Karpas-422 (cell line): Measurements from ENCODE around the gene SLA2. TPM values are rescaled to one million over a fixed set of nuclear protein-coding genes. Genes with fewer than 3 reads are reported as not detected.
"Not testable (repeated sequence)": the region's sequence is repeated elsewhere in the genome, so short reads cannot be mapped to it uniquely, and the experiment has no call there.

Experiments used
- DNase-seq: peaks from one replicate; pipeline ENCODE4 v3.0.0-alpha.2; 2015
- H2AFZ ChIP-seq: fragments of 200-600 bp; sonication (generic); 2 replicates; pipeline ENCODE4 v1.6.1; 2014; ENCODE audit warnings: antibody characterized with exemption, low read length, mixed read lengths
- H3K27ac ChIP-seq: fragments of 200-600 bp; sonication (generic); 2 replicates; pipeline ENCODE4 v1.5.1; 2014; ENCODE audit warnings: mild to moderate bottlenecking, low read length, moderate library complexity
- H3K27me3 ChIP-seq: fragments of 200-600 bp; sonication (generic); 2 replicates; pipeline ENCODE4 v1.6.1; 2014; ENCODE audit warnings: low read length, mixed read lengths
- H3K36me3 ChIP-seq: fragments of 200-600 bp; sonication (generic); 2 replicates; pipeline ENCODE4 v1.6.1; 2014; ENCODE audit warnings: low read length, mixed read lengths; ENCODE audit not compliant: insufficient read depth
- H3K4me1 ChIP-seq: fragments of 200-600 bp; sonication (generic); 2 replicates; pipeline ENCODE4 v1.6.1; 2014; ENCODE audit warnings: mild to moderate bottlenecking, low read length, mixed read lengths
- H3K4me2 ChIP-seq: fragments of 200-600 bp; sonication (generic); 2 replicates; pipeline ENCODE4 v1.6.1; 2014; ENCODE audit warnings: low read length, low read depth, mild to moderate bottlenecking; ENCODE audit not compliant: poor library complexity, severe bottlenecking
- H3K4me3 ChIP-seq: fragments of 200-600 bp; sonication (generic); 2 replicates; pipeline ENCODE4 v1.5.1; 2014; ENCODE audit warnings: mild to moderate bottlenecking, antibody characterized with exemption, low read length, mixed read lengths
- H3K79me2 ChIP-seq: fragments of 200-600 bp; sonication (generic); 2 replicates; pipeline ENCODE4 v1.6.1; 2014; ENCODE audit warnings: mild to moderate bottlenecking, low read length, mixed read lengths
- H3K9ac ChIP-seq: fragments of 200-600 bp; sonication (generic); 2 replicates; pipeline ENCODE4 v1.6.0; 2014; ENCODE audit warnings: low read length
- H3K9me2 ChIP-seq: fragments of 200-600 bp; sonication (generic), shearing (Covaris generic); replicated peaks from 2 replicates; pipeline ENCODE4 v1.6.0; 2014; ENCODE audit warnings: mild to moderate bottlenecking, low read length, moderate library complexity; ENCODE audit not compliant: insufficient read depth
- H3K9me3 ChIP-seq: fragments of 300-700, 200-600 bp; sonication (generic); 2 replicates; pipeline ENCODE4 v1.6.1; 2014; ENCODE audit warnings: low read length, mixed read lengths
- H4K20me1 ChIP-seq: fragments of 200-600 bp; sonication (generic); 2 replicates; pipeline ENCODE4 v1.6.1; 2014; ENCODE audit warnings: mild to moderate bottlenecking, antibody characterized with exemption, low read length, low read depth; ENCODE audit not compliant: insufficient read depth
- total RNA-seq: library from RNA; depleted of rRNA; stranded (reverse); fragments of >200 nt; shearing (Covaris generic); gene quantifications from 2 replicates; pipeline ENCODE4 v1.2.3, GENCODE V29; 2014; ENCODE audit warnings: low replicate concordance

The SLA2 gene
- total RNA-seq, 1 experiment from 2014 or later: 0.19 TPM

DNA sequence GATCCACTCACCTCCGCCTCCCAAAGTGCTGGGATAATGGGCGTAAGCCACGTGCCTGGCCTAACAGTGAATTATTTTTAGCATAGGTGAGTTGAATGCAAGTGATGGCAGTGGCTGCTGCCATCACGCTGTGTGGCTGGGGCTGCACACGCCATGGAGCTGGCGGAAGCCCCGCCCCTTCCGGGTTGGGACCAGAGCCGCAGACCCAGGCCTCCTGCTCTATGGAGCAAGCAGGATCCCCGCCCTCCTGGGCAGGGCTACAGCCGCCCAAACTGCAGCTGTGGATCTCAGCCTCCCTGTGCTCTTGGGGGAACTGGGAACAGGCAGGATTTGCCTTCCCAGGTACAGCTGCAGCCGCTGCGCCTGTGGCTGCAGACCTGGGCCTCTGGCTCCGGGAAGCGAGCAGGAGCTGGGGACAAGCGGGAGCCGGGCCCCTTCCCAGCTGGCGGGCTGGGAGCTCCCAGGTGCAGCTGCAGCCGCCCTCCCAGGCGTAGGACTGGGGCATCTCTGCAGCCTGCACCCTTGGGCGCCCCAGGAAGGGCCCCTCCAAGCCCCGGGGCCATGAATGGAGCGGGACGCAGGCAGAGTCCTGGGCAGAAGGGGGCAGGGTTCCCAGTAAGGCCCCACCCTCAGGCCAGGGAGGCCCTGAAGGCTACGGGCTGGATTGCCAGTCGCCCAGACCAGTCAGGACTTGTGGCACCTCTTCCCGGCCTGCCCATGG, 30.9 kb upstream of the SLA2 start:
- H3K4me3 ChIP-seq: no peak overlapping the region
- no peak overlapping the region for H3K9ac ChIP-seq
- no peaks in the 10 kb centered on the region for H4K20me1 ChIP-seq
- peaks cover 12% of the 10 kb centered on the region; the same call in 1 of the 2 replicates for H3K36me3 ChIP-seq
- no peaks in the 10 kb centered on the region for H3K9me3 ChIP-seq
- no peaks in the 10 kb centered on the region for H3K27me3 ChIP-seq
- no peak for DNase-seq
- H3K4me2 ChIP-seq: no peak overlapping the region
- H3K4me1 ChIP-seq: peaks cover 18% of the 10 kb centered on the region
- H3K79me2 ChIP-seq: no peaks in the 10 kb centered on the region
- H2AFZ ChIP-seq: no peak overlapping the region
- no peaks in the 10 kb centered on the region for H3K9me2 ChIP-seq
- H3K27ac ChIP-seq: no peak overlapping the region

- H4K20me1 ChIP-seq: not testable (repeated sequence)
Measured at GRCh38 chr20:36675545-36675944, 29.5 kb upstream of the SLA2 start.

DNA sequence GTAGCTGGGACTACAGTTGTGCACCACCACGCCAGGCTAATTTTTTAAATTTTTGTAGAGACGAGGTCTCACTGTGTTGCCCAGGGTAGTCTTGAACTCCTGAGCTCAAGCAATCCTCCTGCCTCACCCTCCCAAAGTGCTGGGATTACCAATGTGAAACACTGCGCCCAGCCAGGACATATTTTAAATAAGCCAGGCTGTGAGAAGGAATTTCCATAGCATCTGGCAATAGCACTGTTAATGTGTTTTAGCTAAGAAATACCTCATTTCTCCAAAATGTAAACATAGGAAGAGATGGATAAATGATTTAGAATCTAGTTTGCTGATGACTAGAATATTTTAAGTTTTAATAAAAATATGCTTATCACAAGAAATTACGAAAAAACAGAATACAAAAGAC, 27.0 kb upstream of the SLA2 start:
- Histone ChIP-seq H2AFZ (no peak overlapping the region), H3K9me2 (no peaks in the 10 kb centered on the region), H3K9me3 (no peaks in the 10 kb centered on the region), H3K4me3 (no peak overlapping the region), H3K27me3 (no peaks in the 10 kb centered on the region), H3K4me1 (peaks cover 3% of the 10 kb centered on the region), H3K27ac (no peak overlapping the region), H3K4me2 (no peak overlapping the region), H3K79me2 (no peaks in the 10 kb centered on the region), H4K20me1 (no peaks in the 10 kb centered on the region), H3K9ac (no peak overlapping the region), H3K36me3 (peaks cover 3% of the 10 kb centered on the region; the same call in 1 of the 2 replicates)
- no peak for DNase-seq

More at GRCh38 chr20:36675545-36675944, 29.5 kb upstream of the SLA2 start:
- not testable (repeated sequence) for H2AFZ ChIP-seq, H3K4me3 ChIP-seq, H3K36me3 ChIP-seq, H3K9me3 ChIP-seq, DNase-seq, H3K9me2 ChIP-seq, H3K27me3 ChIP-seq, H3K27ac ChIP-seq, H3K4me2 ChIP-seq, H3K79me2 ChIP-seq, H3K9ac ChIP-seq
- H3K4me1 ChIP-seq: peaks cover 12% of the 10 kb centered on the region

DNA sequence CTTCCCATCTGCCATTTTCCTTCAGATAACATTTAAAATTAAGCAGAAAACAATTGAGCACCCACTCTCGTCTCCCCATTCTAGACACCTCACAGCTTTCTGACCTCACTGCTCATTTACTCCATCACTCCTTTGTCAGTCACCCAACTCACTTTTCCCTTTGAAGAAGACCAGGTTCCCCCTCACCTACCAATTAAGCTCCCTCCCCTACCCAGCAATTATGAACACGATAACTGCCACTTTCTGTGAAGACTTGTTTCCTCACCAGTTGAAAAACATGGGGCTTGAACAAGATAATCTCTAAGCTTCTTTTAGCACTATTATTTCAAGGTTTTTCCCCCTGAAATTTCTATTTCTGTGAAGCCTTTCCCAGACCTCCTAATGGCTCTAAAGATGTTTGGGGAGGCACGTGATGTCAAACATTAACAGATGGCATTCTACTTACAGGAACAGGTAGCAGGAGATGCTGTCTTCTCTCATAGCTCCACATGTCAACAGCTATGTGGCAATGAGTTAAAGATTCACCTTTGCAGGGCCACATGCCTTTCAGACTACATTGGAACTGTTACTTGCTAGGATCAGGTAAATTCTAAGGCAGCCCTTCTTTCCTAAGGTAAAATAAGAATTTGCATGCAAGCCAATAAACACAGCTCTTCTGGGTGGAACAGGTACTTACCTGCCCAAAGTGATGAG, 24.8 kb upstream of the SLA2 start:
- Histone ChIP-seq H3K9ac (no peak overlapping the region), H3K79me2 (no peaks in the 10 kb centered on the region), H2AFZ (no peak overlapping the region), H3K27ac (no peak overlapping the region), H3K4me3 (no peak overlapping the region), H4K20me1 (no peaks in the 10 kb centered on the region), H3K36me3 (peaks cover 3% of the 10 kb centered on the region; the same call in 1 of the 2 replicates), H3K9me3 (no peaks in the 10 kb centered on the region), H3K4me2 (no peak overlapping the region), H3K27me3 (no peaks in the 10 kb centered on the region), H3K4me1 (peaks cover 12% of the 10 kb centered on the region), H3K9me2 (no peaks in the 10 kb centered on the region)
- DNase-seq: no peak

DNA sequence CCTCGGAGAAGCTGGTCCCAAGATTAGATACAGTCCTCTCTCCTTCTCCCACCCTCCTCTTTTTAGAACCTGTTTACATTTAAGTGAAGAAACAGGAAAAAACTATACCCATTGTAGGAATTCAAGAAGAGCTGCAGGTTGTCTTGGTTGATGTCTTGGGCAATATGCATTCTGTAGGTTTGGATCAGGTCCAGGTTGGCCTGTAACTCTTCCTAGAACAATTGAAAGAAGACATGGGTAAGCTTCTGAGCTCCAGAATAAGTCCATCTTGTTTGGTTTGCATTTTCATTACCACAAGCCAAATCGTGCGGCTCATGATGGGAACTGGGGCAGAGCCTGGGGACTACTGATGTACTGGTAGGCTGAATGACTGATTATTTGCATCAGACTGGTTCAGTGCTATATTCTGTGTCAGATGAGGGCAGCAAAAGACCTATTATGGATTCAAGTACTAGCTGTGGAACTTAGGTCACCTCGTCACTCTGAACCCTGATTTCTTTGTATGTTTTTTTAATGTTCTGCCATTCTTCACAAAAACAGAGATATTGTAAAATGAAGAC, 20.3 kb upstream of the SLA2 start:
- Histone ChIP-seq H3K9me3 (no peaks in the 10 kb centered on the region), H3K4me2 (peak overlapping the region; percentile 58), H4K20me1 (no peaks in the 10 kb centered on the region), H3K4me1 (peaks cover 24% of the 10 kb centered on the region), H3K36me3 (peaks cover 6% of the 10 kb centered on the region; the same call in 1 of the 2 replicates), H3K9ac (peak overlapping the region; percentile 30), H2AFZ (no peak overlapping the region; the same call in 1 of the 2 replicates), H3K27ac (peak overlapping the region; percentile 62), H3K4me3 (no peak overlapping the region), H3K79me2 (no peaks in the 10 kb centered on the region), H3K9me2 (no peaks in the 10 kb centered on the region), H3K27me3 (no peaks in the 10 kb centered on the region)
- peak; percentile 91 for DNase-seq

GRCh38 chr20:36663031-36663430, 17.0 kb upstream of the SLA2 start:
- H3K9me2 ChIP-seq: no peaks in the 10 kb centered on the region
- H3K27me3 ChIP-seq: no peaks in the 10 kb centered on the region
- no peak overlapping the region for H3K4me2 ChIP-seq
- peak overlapping the region; percentile 40 for H3K27ac ChIP-seq
- H2AFZ ChIP-seq: no peak overlapping the region
- H4K20me1 ChIP-seq: no peaks in the 10 kb centered on the region
- no peaks in the 10 kb centered on the region for H3K79me2 ChIP-seq
- H3K9me3 ChIP-seq: no peaks in the 10 kb centered on the region
- peaks cover 2% of the 10 kb centered on the region; the same call in 1 of the 2 replicates for H3K36me3 ChIP-seq
- no peak overlapping the region for H3K9ac ChIP-seq
- no peak overlapping the region for H3K4me3 ChIP-seq
- H3K4me1 ChIP-seq: peaks cover 29% of the 10 kb centered on the region
- no peak for DNase-seq

DNA sequence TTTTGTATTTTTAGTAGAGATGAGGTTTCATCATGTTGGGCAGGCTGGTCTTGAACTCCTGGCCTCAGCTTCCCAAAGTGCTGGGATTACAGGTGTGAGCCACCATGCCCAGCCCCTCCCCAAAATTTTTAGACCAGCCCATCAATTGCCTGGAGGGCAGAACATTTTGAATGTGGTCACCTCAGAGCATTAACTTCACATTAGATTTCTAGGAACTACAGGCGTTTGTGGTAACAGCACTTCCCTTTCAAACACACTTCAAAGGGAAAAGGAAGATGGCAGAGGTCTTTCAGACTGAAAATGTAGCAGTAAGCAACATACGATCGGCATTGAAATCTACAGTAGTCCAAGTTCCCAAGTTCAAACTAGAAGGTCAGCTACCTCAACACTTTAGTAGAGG, 12.3 kb upstream of the SLA2 start:
- H3K79me2 ChIP-seq: no peaks in the 10 kb centered on the region
- H3K9me2 ChIP-seq: no peaks in the 10 kb centered on the region
- no peak overlapping the region for H3K27ac ChIP-seq
- H3K9me3 ChIP-seq: no peaks in the 10 kb centered on the region
- DNase-seq: no peak
- no peaks in the 10 kb centered on the region for H3K36me3 ChIP-seq
- H3K9ac ChIP-seq: no peak overlapping the region
- H3K27me3 ChIP-seq: no peaks in the 10 kb centered on the region
- H3K4me1 ChIP-seq: peaks cover 9% of the 10 kb centered on the region
- no peak overlapping the region for H3K4me2 ChIP-seq
- no peak overlapping the region for H2AFZ ChIP-seq
- H4K20me1 ChIP-seq: no peaks in the 10 kb centered on the region
- H3K4me3 ChIP-seq: no peak overlapping the region

- Histone ChIP-seq H3K27me3 (no peaks in the 10 kb centered on the region), H3K9me2 (no peaks in the 10 kb centered on the region), H3K27ac (no peak overlapping the region), H3K4me1 (peaks cover 5% of the 10 kb centered on the region; the same call in 1 of the 2 replicates), H3K36me3 (no peaks in the 10 kb centered on the region), H4K20me1 (no peaks in the 10 kb centered on the region), H3K9ac (no peak overlapping the region), H2AFZ (no peak overlapping the region), H3K4me2 (no peak overlapping the region), H3K79me2 (no peaks in the 10 kb centered on the region), H3K4me3 (no peak overlapping the region), H3K9me3 (no peaks in the 10 kb centered on the region)
- DNase-seq: no peak
Measured at GRCh38 chr20:36656733-36657132, 10.7 kb upstream of the SLA2 start.
